Stimulated activated memory B cell treated with anti-CD40 and anti-IgM and Interleukin-4, amounts not matched to agents 10 μg/mL and 1 μg/mL and 100 μg/mL, for 72 hours (primary cell): ENCODE measurements around the gene CTCF.

Experiments
- ATAC-seq: fragments of 150-1000 bp; cut with Tn5 transposase; 2 replicates; pipeline ENCODE4 v1.10.0; 2021
- H3K27ac Mint-ChIP-seq: one replicate; pipeline ENCODE4 v1.8.0; 2022; ENCODE audit warnings: mild to moderate bottlenecking, mixed read lengths
- H3K27me3 Mint-ChIP-seq: one replicate; pipeline ENCODE4 v1.8.0; 2022; ENCODE audit warnings: mixed read lengths
- H3K36me3 Mint-ChIP-seq: one replicate; pipeline ENCODE4 v1.8.0; 2022; ENCODE audit warnings: mixed read lengths
- H3K4me1 Mint-ChIP-seq: one replicate; pipeline ENCODE4 v1.8.0; 2022; ENCODE audit warnings: mixed read lengths
- H3K4me3 Mint-ChIP-seq: one replicate; pipeline ENCODE4 v1.8.0; 2022; ENCODE audit warnings: mild to moderate bottlenecking, moderate library complexity, mixed read lengths
- H3K9me3 Mint-ChIP-seq: one replicate; pipeline ENCODE4 v1.8.0; 2022; ENCODE audit warnings: mixed read lengths

CTCF gene

DNA sequence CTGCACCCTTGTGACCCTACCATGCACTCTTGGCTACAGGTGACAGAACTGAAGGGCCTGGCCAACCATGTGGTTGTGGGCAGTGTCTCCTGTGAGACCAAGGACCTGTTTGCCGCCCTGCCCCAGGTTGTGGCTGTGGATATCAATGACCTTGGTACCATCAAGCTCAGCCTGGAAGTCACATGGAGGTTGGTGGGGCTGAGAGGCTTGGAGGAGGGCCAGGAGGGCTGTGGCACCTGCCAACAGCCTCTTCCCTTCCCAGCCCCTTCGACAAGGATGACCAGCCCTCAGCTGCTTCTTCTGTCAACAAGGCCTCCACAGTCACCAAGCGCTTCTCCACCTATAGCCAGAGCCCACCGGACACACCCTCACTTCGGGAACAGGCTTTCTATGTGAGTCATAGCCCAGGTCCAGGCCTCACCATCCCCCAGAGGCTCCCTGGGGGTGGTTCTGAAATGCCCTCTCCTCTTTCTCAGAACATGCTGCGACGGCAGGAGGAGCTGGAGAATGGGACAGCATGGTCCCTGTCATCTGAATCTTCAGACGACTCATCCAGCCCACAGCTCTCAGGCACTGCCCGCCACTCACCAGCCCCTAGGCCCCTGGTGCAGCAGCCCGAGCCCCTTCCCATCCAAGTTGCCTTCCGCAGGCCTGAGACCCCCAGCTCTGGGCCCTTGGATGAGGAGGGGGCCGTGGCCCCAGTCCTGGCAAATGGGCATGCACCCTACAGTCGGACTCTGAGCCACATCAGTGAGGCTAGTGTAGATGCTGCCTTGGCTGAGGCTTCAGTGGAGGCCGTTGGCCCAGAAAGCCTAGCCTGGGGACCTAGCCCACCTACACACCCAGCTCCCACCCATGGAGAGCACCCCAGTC, 20.7 kb upstream of the CTCF start:
- Mint-ChIP-seq H3K4me3 (no peak overlapping the region), H3K36me3 (peaks cover 56% of the 10 kb centered on the region), H3K4me1 (peaks cover 73% of the 10 kb centered on the region), H3K9me3 (no peaks in the 10 kb centered on the region), H3K27ac (peak overlapping the region; percentile 63), H3K27me3 (no peaks in the 10 kb centered on the region)
- no peak for ATAC-seq

GRCh38 chr16:67542464-67542863, 19.9 kb upstream of the CTCF start:
- Mint-ChIP-seq H3K27ac (peak overlapping the region; percentile 63), H3K4me1 (peaks cover 75% of the 10 kb centered on the region), H3K4me3 (no peak overlapping the region), H3K36me3 (peaks cover 56% of the 10 kb centered on the region), H3K27me3 (no peaks in the 10 kb centered on the region), H3K9me3 (no peaks in the 10 kb centered on the region)
- peak; percentile 78 for ATAC-seq

DNA sequence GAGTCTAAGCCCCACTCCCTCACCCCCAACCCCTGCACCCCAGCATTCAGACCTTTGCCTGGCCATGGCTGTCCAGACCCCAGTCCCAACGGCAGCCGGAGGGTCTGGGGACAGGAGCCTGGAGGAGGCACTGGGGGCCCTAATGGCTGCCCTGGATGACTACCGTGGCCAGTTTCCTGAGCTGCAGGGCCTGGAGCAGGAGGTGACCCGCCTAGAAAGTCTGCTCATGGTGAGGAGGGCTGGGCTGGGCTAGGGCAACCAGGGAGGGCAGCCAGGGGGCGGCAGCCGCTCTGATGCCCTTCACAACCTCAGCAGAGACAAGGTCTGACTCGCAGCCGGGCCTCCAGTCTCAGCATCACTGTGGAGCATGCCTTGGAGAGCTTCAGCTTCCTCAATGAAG, 19.3 kb upstream of the CTCF start:
- Mint-ChIP-seq H3K4me3 (no peak overlapping the region), H3K27ac (peak overlapping the region; percentile 63), H3K36me3 (peaks cover 58% of the 10 kb centered on the region), H3K9me3 (no peaks in the 10 kb centered on the region), H3K27me3 (no peaks in the 10 kb centered on the region), H3K4me1 (peaks cover 80% of the 10 kb centered on the region)
- ATAC-seq, result no peak

DNA sequence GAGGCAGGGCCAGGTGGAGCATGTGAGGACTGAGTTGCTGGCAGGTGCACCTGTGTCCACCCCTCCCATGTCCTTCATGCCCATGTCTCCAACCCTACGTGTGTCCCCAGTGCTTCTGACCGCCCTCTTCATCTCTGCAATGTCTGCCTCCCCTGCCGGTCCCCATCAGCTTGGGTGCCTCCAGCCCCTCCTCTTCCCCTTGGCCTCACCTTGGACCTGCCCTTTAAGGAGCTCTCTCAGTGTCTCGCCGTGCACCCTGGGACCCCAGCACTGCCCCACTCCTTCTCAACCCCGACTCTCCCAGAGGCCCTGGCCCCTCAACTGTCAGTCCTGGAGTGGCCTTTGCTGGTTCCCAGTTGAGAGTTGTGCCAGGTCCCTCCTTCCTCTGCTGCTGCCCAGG, 18.7 kb upstream of the CTCF start:
- ATAC-seq, result no peak
- H3K4me1 Mint-ChIP-seq, result peaks cover 85% of the 10 kb centered on the region

GRCh38 chr16:67544329-67544841, 17.9 kb upstream of the CTCF start:
- Mint-ChIP-seq H3K36me3 (peaks cover 61% of the 10 kb centered on the region), H3K9me3 (no peaks in the 10 kb centered on the region), H3K27ac (peak overlapping the region; percentile 63), H3K27me3 (no peaks in the 10 kb centered on the region), H3K4me1 (peaks cover 85% of the 10 kb centered on the region), H3K4me3 (no peak overlapping the region)
- no peak for ATAC-seq

More for the DNA sequence above, 18.7 kb upstream of the CTCF start:
- H3K4me3 Mint-ChIP-seq, result no peak overlapping the region
- H3K9me3 Mint-ChIP-seq, result no peaks in the 10 kb centered on the region
- H3K27me3 Mint-ChIP-seq, result no peaks in the 10 kb centered on the region
- peaks cover 63% of the 10 kb centered on the region for H3K36me3 Mint-ChIP-seq
- peak overlapping the region; percentile 63 for H3K27ac Mint-ChIP-seq

DNA sequence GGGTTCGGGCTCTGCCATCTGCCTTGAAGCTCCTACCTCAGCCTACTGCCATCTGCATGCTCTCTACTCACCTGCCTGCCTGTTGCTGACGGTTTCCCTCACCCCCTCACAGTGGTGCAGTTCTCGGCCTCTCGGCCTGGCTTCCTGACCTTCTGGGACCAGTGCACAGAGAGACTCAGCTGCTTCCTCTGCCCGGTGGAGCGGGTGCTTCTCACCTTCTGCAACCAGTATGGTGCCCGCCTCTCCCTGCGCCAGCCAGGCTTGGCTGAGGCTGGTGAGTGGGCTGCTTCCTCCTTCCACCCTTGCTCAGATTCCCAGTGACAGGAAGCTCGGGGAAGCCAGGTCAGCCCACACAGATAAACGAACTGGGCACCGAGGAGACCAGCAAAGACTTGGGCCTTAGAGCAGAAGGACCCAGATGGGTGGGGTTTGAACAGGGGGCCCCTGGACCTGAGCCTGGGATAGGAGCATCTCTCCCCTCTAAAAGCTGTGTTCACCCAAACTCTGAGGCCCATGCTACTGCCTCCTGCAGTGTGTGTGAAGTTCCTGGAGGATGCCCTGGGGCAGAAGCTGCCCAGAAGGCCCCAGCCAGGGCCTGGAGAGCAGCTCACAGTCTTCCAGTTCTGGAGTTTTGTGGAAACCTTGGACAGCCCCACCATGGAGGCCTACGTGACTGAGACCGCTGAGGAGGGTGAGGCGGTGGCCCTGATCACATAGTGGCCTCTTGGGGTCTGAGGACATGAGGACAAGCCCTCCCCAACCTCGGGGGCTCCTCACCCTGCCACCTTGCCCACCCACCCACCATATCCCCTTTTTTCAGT, 17.3 kb upstream of the CTCF start:
- H3K27ac Mint-ChIP-seq, result peak overlapping the region; percentile 63
- no peaks in the 10 kb centered on the region for H3K27me3 Mint-ChIP-seq
- peaks cover 87% of the 10 kb centered on the region for H3K4me1 Mint-ChIP-seq
- no peaks in the 10 kb centered on the region for H3K9me3 Mint-ChIP-seq
- H3K36me3 Mint-ChIP-seq, result peaks cover 63% of the 10 kb centered on the region
- ATAC-seq, result no peak
- no peak overlapping the region for H3K4me3 Mint-ChIP-seq

- H3K4me1 Mint-ChIP-seq, result peaks cover 88% of the 10 kb centered on the region
These were observed 16.7 kb upstream of the CTCF start for GRCh38 chr16:67545665-67546024.

GRCh38 chr16:67546091-67546501, 16.2 kb upstream of the CTCF start:
- Mint-ChIP-seq H3K36me3 (peaks cover 56% of the 10 kb centered on the region), H3K27me3 (no peaks in the 10 kb centered on the region), H3K9me3 (no peaks in the 10 kb centered on the region), H3K27ac (peak overlapping the region; percentile 96), H3K4me1 (peaks cover 83% of the 10 kb centered on the region), H3K4me3 (no peak overlapping the region)
- ATAC-seq, result no peak

More at GRCh38 chr16:67545665-67546024, 16.7 kb upstream of the CTCF start:
- Mint-ChIP-seq H3K4me3 (no peak overlapping the region), H3K36me3 (peaks cover 61% of the 10 kb centered on the region), H3K27me3 (no peaks in the 10 kb centered on the region), H3K27ac (no peak overlapping the region), H3K9me3 (no peaks in the 10 kb centered on the region)
- no peak for ATAC-seq

DNA sequence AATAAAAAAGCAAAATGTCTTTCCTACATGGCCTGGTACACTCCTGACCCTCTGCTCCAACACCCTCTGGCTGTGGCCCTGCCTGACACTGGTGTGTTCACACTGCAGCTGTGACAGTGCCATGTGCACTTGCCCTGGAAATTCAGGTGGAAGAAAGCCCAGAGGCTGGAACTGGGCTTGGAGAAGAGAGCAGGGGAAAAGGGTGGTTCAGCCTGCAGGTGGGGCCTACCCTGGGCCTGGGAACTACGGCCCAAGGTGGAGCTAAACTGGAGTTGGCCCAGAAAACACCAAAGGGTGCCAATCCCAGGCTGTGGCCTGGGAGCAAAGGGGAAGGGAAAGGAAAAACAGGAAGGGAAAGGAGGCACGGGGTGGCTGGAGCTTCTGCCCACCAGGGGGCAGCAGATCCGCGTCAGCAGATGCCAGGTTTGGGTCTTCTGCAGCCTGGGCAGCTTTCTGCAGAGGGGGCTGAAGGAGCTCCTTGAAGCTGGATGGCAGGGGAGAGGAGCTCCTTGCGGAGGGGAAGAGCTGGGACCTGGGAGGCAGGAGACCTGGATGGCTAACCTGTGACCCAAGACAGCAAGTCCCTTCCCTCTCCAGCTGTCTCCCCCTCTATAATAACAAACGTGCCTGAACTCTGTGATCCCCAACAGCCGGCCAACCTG, 15.4 kb upstream of the CTCF start:
- ATAC-seq, result peak; percentile 49
- peak overlapping the region; percentile 96 for H3K27ac Mint-ChIP-seq
- H3K27me3 Mint-ChIP-seq, result no peaks in the 10 kb centered on the region
- no peaks in the 10 kb centered on the region for H3K9me3 Mint-ChIP-seq
- H3K36me3 Mint-ChIP-seq, result peaks cover 50% of the 10 kb centered on the region
- peak overlapping the region; percentile 64 for H3K4me3 Mint-ChIP-seq
- H3K4me1 Mint-ChIP-seq, result peaks cover 82% of the 10 kb centered on the region

GRCh38 chr16:67547423-67548264, 14.7 kb upstream of the CTCF start:
- H3K27me3 Mint-ChIP-seq, result no peaks in the 10 kb centered on the region
- peaks cover 82% of the 10 kb centered on the region for H3K4me1 Mint-ChIP-seq
- peaks cover 43% of the 10 kb centered on the region for H3K36me3 Mint-ChIP-seq
- H3K4me3 Mint-ChIP-seq, result peak overlapping the region; percentile 64
- no peaks in the 10 kb centered on the region for H3K9me3 Mint-ChIP-seq
- peak overlapping the region; percentile 96 for H3K27ac Mint-ChIP-seq
- ATAC-seq, result peak; percentile 82

- ATAC-seq, result peak; percentile 82
- Mint-ChIP-seq H3K27me3 (no peaks in the 10 kb centered on the region), H3K4me1 (peaks cover 81% of the 10 kb centered on the region), H3K4me3 (peak overlapping the region; percentile 64), H3K9me3 (no peaks in the 10 kb centered on the region), H3K36me3 (peaks cover 35% of the 10 kb centered on the region), H3K27ac (peak overlapping the region; percentile 96)
These were observed 13.8 kb upstream of the CTCF start for GRCh38 chr16:67548265-67549126.

DNA sequence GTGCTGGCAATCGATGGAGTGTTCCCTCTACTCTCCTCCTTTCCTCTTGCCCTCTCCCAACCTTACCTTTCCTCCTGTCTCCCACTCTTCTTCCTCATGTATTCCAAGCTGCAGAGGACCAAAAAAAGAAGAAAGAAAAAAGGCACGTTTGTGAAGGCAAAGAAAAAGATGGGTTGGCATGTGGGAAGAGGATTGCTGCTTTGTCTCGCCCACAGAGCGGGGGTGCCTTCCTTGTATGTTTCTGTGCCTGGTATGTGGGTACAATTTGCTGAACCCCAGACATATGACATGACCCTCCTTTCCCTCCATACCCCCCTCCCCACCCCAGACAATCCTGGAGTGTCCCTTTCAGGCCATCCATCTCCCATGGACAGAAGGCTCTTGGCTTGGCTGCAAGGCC, 13.1 kb upstream of the CTCF start:
- Mint-ChIP-seq H3K27me3 (no peaks in the 10 kb centered on the region), H3K9me3 (no peaks in the 10 kb centered on the region), H3K4me3 (no peak overlapping the region), H3K27ac (peak overlapping the region; percentile 96), H3K36me3 (peaks cover 31% of the 10 kb centered on the region), H3K4me1 (peaks cover 78% of the 10 kb centered on the region)
- no peak for ATAC-seq

DNA sequence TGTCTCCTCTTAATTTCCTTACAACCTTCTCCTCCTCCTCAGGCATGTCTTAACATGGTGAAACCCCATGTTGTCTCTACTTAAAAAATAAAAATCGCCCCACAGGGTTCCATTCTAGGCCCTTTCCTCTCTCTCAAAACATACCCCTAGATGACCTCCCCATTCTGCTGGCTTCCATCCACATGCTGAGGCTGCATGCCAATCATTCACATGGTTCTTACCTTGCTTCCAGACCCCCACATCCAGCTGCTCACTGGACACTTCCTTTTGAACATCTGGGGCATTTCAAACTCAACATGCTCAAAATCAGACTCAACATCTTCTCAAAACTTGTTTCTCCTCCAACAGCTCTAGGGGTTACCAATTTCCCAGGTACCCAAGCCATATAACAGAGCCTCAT, 12.4 kb upstream of the CTCF start:
- peaks cover 75% of the 10 kb centered on the region for H3K4me1 Mint-ChIP-seq
- peak overlapping the region; percentile 96 for H3K27ac Mint-ChIP-seq
- no peaks in the 10 kb centered on the region for H3K27me3 Mint-ChIP-seq
- peak overlapping the region; percentile 34 for H3K4me3 Mint-ChIP-seq
- no peaks in the 10 kb centered on the region for H3K9me3 Mint-ChIP-seq
- ATAC-seq, result no peak
- H3K36me3 Mint-ChIP-seq, result peaks cover 27% of the 10 kb centered on the region
